Osteoblast (primary cell): ENCODE results near the gene ECE2. TPM values are rescaled to one million over a fixed set of nuclear protein-coding genes. Genes with fewer than 3 reads are reported as not detected.

Experiments used
- DNase-seq: peaks from one replicate; pipeline ENCODE4 v3.0.0; 2011; ENCODE audit warnings: low spot score, mixed read lengths; ENCODE audit not compliant: insufficient read length; ENCODE audit errors: missing footprints
- H2AFZ ChIP-seq: 2 replicates; pipeline ENCODE4 v1.6.0; 2011; ENCODE audit warnings: mild to moderate bottlenecking, low read length
- H3K27ac ChIP-seq: 2 replicates; pipeline ENCODE4 v1.5.1; 2011; ENCODE audit warnings: mild to moderate bottlenecking, low read depth, low read length, moderate library complexity
- H3K27me3 ChIP-seq: 2 replicates; pipeline ENCODE4 v1.6.0; 2012; ENCODE audit warnings: mild to moderate bottlenecking, control low read depth, inconsistent platforms, low read length, moderate library complexity; ENCODE audit not compliant: insufficient read depth
- H3K36me3 ChIP-seq: 2 replicates; pipeline ENCODE4 v1.5.1; 2011; ENCODE audit warnings: mild to moderate bottlenecking, low read length, control low read depth, moderate library complexity; ENCODE audit not compliant: insufficient read depth
- H3K4me1 ChIP-seq: 2 replicates; pipeline ENCODE4 v1.5.1; 2011; ENCODE audit warnings: mild to moderate bottlenecking, low read length, control low read depth, moderate library complexity; ENCODE audit not compliant: insufficient read depth
- H3K4me2 ChIP-seq: 2 replicates; pipeline ENCODE4 v1.6.0; 2011; ENCODE audit warnings: mild to moderate bottlenecking, low read length; ENCODE audit not compliant: insufficient read depth
- H3K4me3 ChIP-seq: fragments of 200-600 bp; sonication (generic); 3 replicates; pipeline ENCODE4 v1.5.1; 2012; ENCODE audit warnings: mild to moderate bottlenecking, low read length, inconsistent platforms; ENCODE audit not compliant: insufficient read depth
- H3K79me2 ChIP-seq: 2 replicates; pipeline ENCODE4 v1.6.0; 2012; ENCODE audit warnings: mild to moderate bottlenecking, low read length, control low read depth, inconsistent platforms; ENCODE audit not compliant: insufficient read depth
- H3K9me3 ChIP-seq: 2 replicates; pipeline ENCODE4 v1.5.1; 2011; ENCODE audit warnings: low read depth, low read length, control low read depth
- H4K20me1 ChIP-seq: 2 replicates; pipeline ENCODE4 v1.6.0; 2012; ENCODE audit warnings: mild to moderate bottlenecking, low read length, control low read depth; ENCODE audit not compliant: insufficient read depth
- CTCF ChIP-seq: IDR thresholded peaks from 2 replicates; pipeline ENCODE4 v1.5.1; 2011; ENCODE audit warnings: mild to moderate bottlenecking, low read depth, low read length, moderate library complexity; ENCODE audit errors: extremely low read depth
- total RNA-seq: library from RNA; depleted of rRNA; stranded (reverse); fragments of >200 nt; gene quantifications from 2 replicates; pipeline ENCODE4 v1.2.3, GENCODE V29; 2012

ECE2 gene
- total RNA-seq, 1 donor: not detected

DNA sequence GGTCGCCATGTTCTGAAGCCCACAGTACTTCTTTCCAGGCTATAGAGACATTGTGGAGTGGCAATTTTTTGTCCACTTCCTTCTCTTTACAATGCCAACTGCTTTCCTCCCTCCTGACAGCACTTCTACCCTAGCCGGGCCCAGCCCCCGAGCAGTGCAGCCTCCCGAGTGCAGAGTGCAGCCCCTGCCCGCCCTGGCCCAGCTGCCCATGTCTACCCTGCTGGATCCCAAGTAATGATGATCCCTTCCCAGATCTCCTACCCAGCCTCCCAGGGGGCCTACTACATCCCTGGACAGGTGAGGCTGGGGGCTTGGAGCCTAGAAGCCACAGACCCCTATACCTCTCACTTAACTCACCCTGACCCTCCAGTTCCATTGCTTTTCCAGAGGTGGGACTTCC lies 41.4 kb downstream of the ECE2 start:
- no peak for TF ChIP-seq CTCF
- Histone ChIP-seq H3K27me3 (no peaks in the 10 kb centered on the region), H3K27ac (no peak overlapping the region), H3K4me1 (peaks cover 41% of the 10 kb centered on the region), H3K9me3 (no peaks in the 10 kb centered on the region), H4K20me1 (peaks cover 66% of the 10 kb centered on the region), H2AFZ (no peak overlapping the region), H3K36me3 (peaks cover 49% of the 10 kb centered on the region), H3K79me2 (peaks cover 69% of the 10 kb centered on the region), H3K4me2 (peak overlapping the region; percentile 98), H3K4me3 (peak overlapping the region; percentile 97)
- DNase-seq: peak; percentile 61

GRCh38 chr3:184320104-184320445 lies 44.3 kb downstream of the ECE2 start:
- peaks cover 78% of the 10 kb centered on the region for H3K36me3 ChIP-seq
- peaks cover 41% of the 10 kb centered on the region for H3K4me1 ChIP-seq
- peak overlapping the region; percentile 87 for H3K4me2 ChIP-seq
- peak; percentile 99 for DNase-seq
- no peak overlapping the region for H2AFZ ChIP-seq
- no peak for TF ChIP-seq CTCF
- peak overlapping the region; percentile 62 for H3K27ac ChIP-seq
- H3K79me2 ChIP-seq: peaks cover 92% of the 10 kb centered on the region
- H3K4me3 ChIP-seq: peak overlapping the region; percentile 39
- H4K20me1 ChIP-seq: peaks cover 84% of the 10 kb centered on the region
- no peaks in the 10 kb centered on the region for H3K9me3 ChIP-seq
- H3K27me3 ChIP-seq: no peaks in the 10 kb centered on the region

- Histone ChIP-seq H3K4me1 (peaks cover 38% of the 10 kb centered on the region), H2AFZ (no peak overlapping the region), H4K20me1 (peaks cover 85% of the 10 kb centered on the region), H3K27me3 (no peaks in the 10 kb centered on the region), H3K4me2 (no peak overlapping the region), H3K27ac (peak overlapping the region; percentile 31), H3K79me2 (peaks cover 92% of the 10 kb centered on the region), H3K4me3 (no peak overlapping the region), H3K9me3 (no peaks in the 10 kb centered on the region), H3K36me3 (peaks cover 89% of the 10 kb centered on the region)
- no peak for TF ChIP-seq CTCF
- DNase-seq: no peak
Observed at GRCh38 chr3:184321666-184322065, 45.8 kb downstream of the ECE2 start.

GRCh38 chr3:184322731-184323487 lies 47.1 kb downstream of the ECE2 start:
- H4K20me1 ChIP-seq: peaks cover 84% of the 10 kb centered on the region

More at GRCh38 chr3:184322731-184323487, 47.1 kb downstream of the ECE2 start:
- peaks cover 89% of the 10 kb centered on the region for H3K36me3 ChIP-seq
- no peak overlapping the region for H3K4me2 ChIP-seq
- peaks cover 92% of the 10 kb centered on the region for H3K79me2 ChIP-seq
- H3K9me3 ChIP-seq: no peaks in the 10 kb centered on the region
- H3K4me3 ChIP-seq: no peak overlapping the region
- peaks cover 26% of the 10 kb centered on the region for H3K4me1 ChIP-seq
- H3K27ac ChIP-seq: peak overlapping the region; percentile 31
- no peak overlapping the region for H2AFZ ChIP-seq
- DNase-seq: peak; percentile 59
- TF ChIP-seq CTCF: no peak
- no peaks in the 10 kb centered on the region for H3K27me3 ChIP-seq
